ENCODE measurements around the gene ATP4A. TPM values are rescaled to one million over a fixed set of nuclear protein-coding genes. Genes with fewer than 3 reads are reported as not detected.

ATP4A gene
- total RNA-seq, 1 experiment from 2014 or later, result 0.37 TPM

- no peaks in the 10 kb centered on the region for H3K36me3 ChIP-seq (ENCODE audit: insufficient read depth, low read length)
- no peaks in the 10 kb centered on the region for H4K20me1 ChIP-seq (ENCODE audit: insufficient read depth, low read depth, low read length)
- H3K9ac ChIP-seq (ENCODE audit: low read length), result no peak overlapping the region
- H3K4me1 ChIP-seq (ENCODE audit: low read length), result no peaks in the 10 kb centered on the region
- no peak for DNase-seq
- no peak overlapping the region for H3K4me3 ChIP-seq (ENCODE audit: low read length)
- no peaks in the 10 kb centered on the region for H3K9me2 ChIP-seq (replicated peaks; ENCODE audit: insufficient read depth, low read length)
- H3K27ac ChIP-seq (ENCODE audit: low read length), result no peak overlapping the region
- no peaks in the 10 kb centered on the region for H3K27me3 ChIP-seq (ENCODE audit: low read length)
- no peak overlapping the region for H3K4me2 ChIP-seq (ENCODE audit: low read depth, low read length, poor library complexity, severe bottlenecking)
- H3K9me3 ChIP-seq (ENCODE audit: low read length), result no peaks in the 10 kb centered on the region
- no peaks in the 10 kb centered on the region for H3K79me2 ChIP-seq (ENCODE audit: low read length)
- H2AFZ ChIP-seq (ENCODE audit: low read length), result no peak overlapping the region
Observed at GRCh38 chr19:35518313-35518712, 45.1 kb downstream of the ATP4A start.

GRCh38 chr19:35517342-35517741, 46.1 kb downstream of the ATP4A start:
- H3K36me3 ChIP-seq (ENCODE audit: insufficient read depth, low read length), result no peaks in the 10 kb centered on the region

GRCh38 chr19:35516310-35516709, 47.1 kb downstream of the ATP4A start:
- Histone ChIP-seq H3K4me2 (ENCODE audit: low read depth, low read length, poor library complexity, severe bottlenecking) (no peak overlapping the region), H3K36me3 (ENCODE audit: insufficient read depth, low read length) (no peaks in the 10 kb centered on the region), H4K20me1 (ENCODE audit: insufficient read depth, low read depth, low read length) (no peaks in the 10 kb centered on the region), H3K79me2 (ENCODE audit: low read length) (no peaks in the 10 kb centered on the region), H3K9me2 (replicated peaks; ENCODE audit: insufficient read depth, low read length) (no peaks in the 10 kb centered on the region), H3K4me1 (ENCODE audit: low read length) (no peaks in the 10 kb centered on the region), H2AFZ (ENCODE audit: low read length) (no peak overlapping the region), H3K27ac (ENCODE audit: low read length) (no peak overlapping the region), H3K9me3 (ENCODE audit: low read length) (no peaks in the 10 kb centered on the region), H3K9ac (ENCODE audit: low read length) (no peak overlapping the region), H3K4me3 (ENCODE audit: low read length) (no peak overlapping the region), H3K27me3 (ENCODE audit: low read length) (no peaks in the 10 kb centered on the region)
- no peak for DNase-seq

More at GRCh38 chr19:35517342-35517741, 46.1 kb downstream of the ATP4A start:
- Histone ChIP-seq H2AFZ (ENCODE audit: low read length) (no peak overlapping the region), H3K9me3 (ENCODE audit: low read length) (no peaks in the 10 kb centered on the region), H3K27me3 (ENCODE audit: low read length) (no peaks in the 10 kb centered on the region), H4K20me1 (ENCODE audit: insufficient read depth, low read depth, low read length) (no peaks in the 10 kb centered on the region), H3K9ac (ENCODE audit: low read length) (no peak overlapping the region), H3K4me1 (ENCODE audit: low read length) (no peaks in the 10 kb centered on the region), H3K79me2 (ENCODE audit: low read length) (no peaks in the 10 kb centered on the region), H3K4me2 (ENCODE audit: low read depth, low read length, poor library complexity, severe bottlenecking) (no peak overlapping the region), H3K9me2 (replicated peaks; ENCODE audit: insufficient read depth, low read length) (no peaks in the 10 kb centered on the region), H3K27ac (ENCODE audit: low read length) (no peak overlapping the region), H3K4me3 (ENCODE audit: low read length) (no peak overlapping the region)
- no peak for DNase-seq

DNA sequence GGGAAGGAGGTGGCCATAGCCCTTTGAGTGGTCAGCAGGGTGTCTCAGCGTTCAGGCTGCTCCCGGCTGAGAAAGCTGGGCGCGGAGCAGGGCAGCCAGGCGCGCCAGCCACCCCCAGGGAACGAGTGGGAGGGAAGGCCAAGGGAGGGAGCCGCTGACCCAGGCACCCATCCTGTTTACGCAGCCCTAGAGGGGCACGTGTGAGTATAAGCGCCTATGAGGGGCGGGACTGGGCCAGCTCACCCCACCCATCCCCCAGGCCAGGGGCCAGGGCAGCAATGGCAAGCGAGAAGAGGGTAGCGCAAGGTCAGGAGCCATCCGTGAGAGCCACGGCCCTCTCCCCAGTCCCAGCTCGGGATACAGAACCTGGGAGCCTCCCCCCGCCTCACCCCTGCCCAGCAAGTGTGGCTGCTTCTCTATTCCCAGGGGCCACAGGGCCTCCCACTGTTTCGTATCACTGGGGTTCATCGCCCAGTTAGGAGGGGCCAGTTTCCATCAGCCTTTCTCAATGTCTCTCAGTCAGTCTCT, 49.1 kb downstream of the ATP4A start:
- Histone ChIP-seq H3K9me3 (ENCODE audit: low read length) (no peaks in the 10 kb centered on the region), H3K4me3 (ENCODE audit: low read length) (no peak overlapping the region), H3K79me2 (ENCODE audit: low read length) (no peaks in the 10 kb centered on the region), H3K4me1 (ENCODE audit: low read length) (peaks cover 7% of the 10 kb centered on the region), H3K27ac (ENCODE audit: low read length) (no peak overlapping the region), H4K20me1 (ENCODE audit: insufficient read depth, low read depth, low read length) (peaks cover 4% of the 10 kb centered on the region; the same call in 1 of the 2 replicates), H3K36me3 (ENCODE audit: insufficient read depth, low read length) (no peaks in the 10 kb centered on the region), H3K27me3 (ENCODE audit: low read length) (no peaks in the 10 kb centered on the region), H3K4me2 (ENCODE audit: low read depth, low read length, poor library complexity, severe bottlenecking) (no peak overlapping the region), H2AFZ (ENCODE audit: low read length) (no peak overlapping the region), H3K9me2 (replicated peaks; ENCODE audit: insufficient read depth, low read length) (no peaks in the 10 kb centered on the region), H3K9ac (ENCODE audit: low read length) (no peak overlapping the region)
- no peak for DNase-seq

DNA sequence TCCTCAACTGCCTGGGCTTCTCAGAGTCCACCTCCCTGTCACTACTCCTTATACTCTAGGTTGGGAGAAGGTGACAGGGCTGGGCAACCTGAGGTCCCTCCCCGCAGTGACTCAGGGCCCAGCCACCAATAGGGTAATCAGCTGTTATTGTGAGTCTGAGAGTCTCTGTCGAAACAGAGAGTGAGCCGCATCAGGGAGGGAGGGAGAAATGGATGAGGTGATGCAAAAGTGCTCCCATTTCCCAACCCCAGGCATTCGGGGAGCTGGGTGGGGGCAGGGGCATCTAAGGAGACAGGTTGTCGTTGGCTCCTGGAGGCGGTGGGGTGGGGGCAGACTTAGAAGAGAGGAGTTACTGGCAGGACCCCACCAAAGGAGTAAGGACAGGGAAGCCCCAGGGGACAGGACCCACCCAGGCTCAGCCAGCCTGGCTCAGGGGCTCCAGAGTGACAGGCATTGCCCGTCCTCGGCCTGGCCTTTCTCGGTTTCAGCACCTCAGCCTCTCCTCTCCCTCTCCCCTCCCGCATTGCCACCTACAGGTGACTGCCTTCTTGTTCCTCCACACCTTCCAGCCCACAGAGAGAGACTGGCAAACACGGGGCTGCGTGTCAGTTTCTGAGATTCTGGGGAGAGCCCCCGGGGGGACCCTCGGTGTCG, 49.7 kb downstream of the ATP4A start, which contains the start of gene DMKN:
TSS of gene DMKN (minus strand) at position 22 of the 654 bp plus-strand sequence. CDS start 174 bp downstream, outside the sequence.
- no peaks in the 10 kb centered on the region for H3K9me2 ChIP-seq (replicated peaks; ENCODE audit: insufficient read depth, low read length)
- H3K9me3 ChIP-seq (ENCODE audit: low read length), result no peaks in the 10 kb centered on the region
- H3K4me3 ChIP-seq (ENCODE audit: low read length), result no peak within 1 kb of the TSS
- no peak within 1 kb of the TSS for H3K27ac ChIP-seq (ENCODE audit: low read length)
- DNase-seq, result no peak
- peaks cover 4% of the 10 kb centered on the region; the same call in 1 of the 2 replicates for H4K20me1 ChIP-seq (ENCODE audit: insufficient read depth, low read depth, low read length)
- no peaks in the 10 kb centered on the region for H3K27me3 ChIP-seq (ENCODE audit: low read length)
- H3K4me2 ChIP-seq (ENCODE audit: low read depth, low read length, poor library complexity, severe bottlenecking), result no peak within 1 kb of the TSS
- no peak within 1 kb of the TSS for H3K9ac ChIP-seq (ENCODE audit: low read length)
- H3K79me2 ChIP-seq (ENCODE audit: low read length), result no peaks in the 10 kb centered on the region
- no peak within 1 kb of the TSS for H2AFZ ChIP-seq (ENCODE audit: low read length)
- no peaks in the 10 kb centered on the region for H3K36me3 ChIP-seq (ENCODE audit: insufficient read depth, low read length)
- H3K4me1 ChIP-seq (ENCODE audit: low read length), result peaks cover 7% of the 10 kb centered on the region

GRCh38 chr19:35512831-35513627, 50.4 kb downstream of the ATP4A start:
- no peaks in the 10 kb centered on the region for H3K36me3 ChIP-seq (ENCODE audit: insufficient read depth, low read length)
- DNase-seq, result no peak
- peaks cover 7% of the 10 kb centered on the region for H3K4me1 ChIP-seq (ENCODE audit: low read length)
- no peak overlapping the region for H3K4me3 ChIP-seq (ENCODE audit: low read length)
- H2AFZ ChIP-seq (ENCODE audit: low read length), result no peak overlapping the region
- no peaks in the 10 kb centered on the region for H3K79me2 ChIP-seq (ENCODE audit: low read length)
- no peaks in the 10 kb centered on the region for H3K9me3 ChIP-seq (ENCODE audit: low read length)
- H3K9ac ChIP-seq (ENCODE audit: low read length), result no peak overlapping the region
- H4K20me1 ChIP-seq (ENCODE audit: insufficient read depth, low read depth, low read length), result peaks cover 4% of the 10 kb centered on the region; the same call in 1 of the 2 replicates
- H3K9me2 ChIP-seq (replicated peaks; ENCODE audit: insufficient read depth, low read length), result no peaks in the 10 kb centered on the region
- H3K27ac ChIP-seq (ENCODE audit: low read length), result no peak overlapping the region
- H3K27me3 ChIP-seq (ENCODE audit: low read length), result no peaks in the 10 kb centered on the region
- no peak overlapping the region for H3K4me2 ChIP-seq (ENCODE audit: low read depth, low read length, poor library complexity, severe bottlenecking)

DNA sequence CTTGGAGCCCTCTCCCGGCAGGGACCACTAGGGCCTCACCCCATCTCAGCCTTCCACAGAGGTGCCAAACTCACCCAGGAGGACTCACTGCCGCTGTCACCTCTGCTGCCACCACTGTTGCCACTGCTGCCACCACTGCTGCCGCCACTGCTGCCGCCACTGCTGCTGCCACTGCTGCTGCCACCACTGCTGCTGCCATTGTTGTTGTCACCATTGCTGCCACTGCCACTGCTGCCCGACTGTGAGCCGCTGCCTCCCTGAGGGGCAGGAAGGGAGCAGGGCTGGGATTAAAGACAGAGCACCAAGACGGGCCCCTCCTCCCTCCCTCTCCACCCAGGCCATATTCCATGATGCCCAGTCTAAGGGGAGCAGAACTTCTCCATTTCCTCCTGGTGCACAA, 52.1 kb downstream of the ATP4A start:
- H4K20me1 ChIP-seq (ENCODE audit: insufficient read depth, low read depth, low read length), result peaks cover 4% of the 10 kb centered on the region; the same call in 1 of the 2 replicates
- no peak overlapping the region for H3K4me3 ChIP-seq (ENCODE audit: low read length)
- no peak overlapping the region for H3K4me2 ChIP-seq (ENCODE audit: low read depth, low read length, poor library complexity, severe bottlenecking)
- peaks cover 7% of the 10 kb centered on the region for H3K4me1 ChIP-seq (ENCODE audit: low read length)
- H3K79me2 ChIP-seq (ENCODE audit: low read length), result no peaks in the 10 kb centered on the region
- H3K36me3 ChIP-seq (ENCODE audit: insufficient read depth, low read length), result no peaks in the 10 kb centered on the region
- no peak overlapping the region for H2AFZ ChIP-seq (ENCODE audit: low read length)
- no peak overlapping the region for H3K27ac ChIP-seq (ENCODE audit: low read length)
- no peak overlapping the region for H3K9ac ChIP-seq (ENCODE audit: low read length)
- H3K9me2 ChIP-seq (replicated peaks; ENCODE audit: insufficient read depth, low read length), result no peaks in the 10 kb centered on the region
- no peaks in the 10 kb centered on the region for H3K9me3 ChIP-seq (ENCODE audit: low read length)
- no peaks in the 10 kb centered on the region for H3K27me3 ChIP-seq (ENCODE audit: low read length)
- no peak for DNase-seq

GRCh38 chr19:35510626-35510964, 52.9 kb downstream of the ATP4A start:
- no peak for DNase-seq
- Histone ChIP-seq H3K27ac (ENCODE audit: low read length) (no peak overlapping the region), H3K36me3 (ENCODE audit: insufficient read depth, low read length) (no peaks in the 10 kb centered on the region), H3K9ac (ENCODE audit: low read length) (no peak overlapping the region), H3K27me3 (ENCODE audit: low read length) (no peaks in the 10 kb centered on the region), H3K4me3 (ENCODE audit: low read length) (no peak overlapping the region), H3K79me2 (ENCODE audit: low read length) (no peaks in the 10 kb centered on the region), H3K4me2 (ENCODE audit: low read depth, low read length, poor library complexity, severe bottlenecking) (no peak overlapping the region), H2AFZ (ENCODE audit: low read length) (no peak overlapping the region), H3K4me1 (ENCODE audit: low read length) (peaks cover 7% of the 10 kb centered on the region), H3K9me2 (replicated peaks; ENCODE audit: insufficient read depth, low read length) (no peaks in the 10 kb centered on the region), H3K9me3 (ENCODE audit: low read length) (no peaks in the 10 kb centered on the region), H4K20me1 (ENCODE audit: insufficient read depth, low read depth, low read length) (peaks cover 4% of the 10 kb centered on the region; the same call in 1 of the 2 replicates)

Measured in Karpas-422 (cell line).